GM18861 (cell line): Measurements from ENCODE around the gene MEF2B.

Experiments used
- ATAC-seq: cut with Tn5 transposase; IDR thresholded peaks from one replicate; pipeline ENCODE4 v1.9.1; 2021; ENCODE audit not compliant: unreplicated experiment

MEF2B gene

DNA sequence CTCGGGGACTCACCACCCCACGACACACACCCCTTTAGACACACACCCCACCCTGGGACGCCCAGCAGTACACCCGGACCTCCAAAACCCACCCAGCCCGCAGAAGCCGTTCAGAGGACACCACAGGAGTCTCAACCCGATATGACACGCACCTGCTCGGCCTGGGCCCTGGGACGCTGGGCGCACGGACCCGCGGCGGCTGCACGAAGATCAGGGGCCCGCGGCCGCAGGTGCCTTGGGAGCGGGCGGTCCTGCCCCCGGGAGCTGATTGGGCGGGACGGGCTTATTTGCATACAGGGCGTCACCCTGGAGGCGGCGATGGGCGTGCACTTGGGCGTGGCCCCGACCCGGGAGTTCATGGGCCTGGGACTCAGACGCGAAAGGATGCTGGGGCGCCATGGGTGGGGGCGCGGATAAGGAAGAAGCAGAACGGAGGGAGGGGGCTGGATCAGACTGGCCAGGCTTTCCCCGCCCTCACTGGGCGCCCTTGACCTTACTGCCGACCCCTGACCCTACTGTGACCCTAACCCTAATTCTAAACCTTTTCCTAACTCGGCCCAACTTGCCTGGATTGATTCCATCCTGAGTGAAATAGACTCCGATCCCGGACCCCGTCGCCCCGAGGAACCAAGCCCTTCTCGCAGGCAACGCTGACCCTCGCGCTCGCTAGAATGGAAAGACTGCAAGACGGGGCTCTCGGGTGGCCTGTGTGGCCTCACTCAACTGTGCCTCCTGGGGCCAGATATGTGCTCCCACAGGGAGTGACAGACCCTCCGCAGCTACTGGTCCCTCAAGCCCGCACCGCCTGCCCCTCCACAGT is at the start of gene MEF2B:
Gene MEF2B, minus strand, starts transcription at position 211 of the 820 bp plus-strand sequence. CDS start 19,528 bp downstream, outside the sequence.
- ATAC-seq = peak; percentile 49

DNA sequence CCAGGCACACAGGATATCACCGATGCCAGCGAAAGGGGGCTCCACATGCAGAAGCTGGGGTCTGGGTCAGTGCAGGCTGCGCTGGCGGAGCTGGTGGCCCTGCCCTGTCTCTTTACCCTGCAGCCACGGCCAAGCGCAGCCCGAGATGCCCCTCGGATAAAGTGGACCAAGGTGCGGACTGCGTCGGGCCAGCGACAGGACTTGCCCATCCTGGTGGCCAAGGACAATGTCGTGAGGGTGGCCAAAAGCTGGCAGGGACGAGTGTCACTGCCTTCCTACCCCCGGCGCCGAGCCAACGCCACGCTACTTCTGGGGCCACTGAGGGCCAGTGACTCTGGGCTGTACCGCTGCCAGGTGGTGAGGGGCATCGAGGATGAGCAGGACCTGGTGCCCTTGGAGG is 48.8 kb upstream of the MEF2B start:
- no peak for ATAC-seq

DNA sequence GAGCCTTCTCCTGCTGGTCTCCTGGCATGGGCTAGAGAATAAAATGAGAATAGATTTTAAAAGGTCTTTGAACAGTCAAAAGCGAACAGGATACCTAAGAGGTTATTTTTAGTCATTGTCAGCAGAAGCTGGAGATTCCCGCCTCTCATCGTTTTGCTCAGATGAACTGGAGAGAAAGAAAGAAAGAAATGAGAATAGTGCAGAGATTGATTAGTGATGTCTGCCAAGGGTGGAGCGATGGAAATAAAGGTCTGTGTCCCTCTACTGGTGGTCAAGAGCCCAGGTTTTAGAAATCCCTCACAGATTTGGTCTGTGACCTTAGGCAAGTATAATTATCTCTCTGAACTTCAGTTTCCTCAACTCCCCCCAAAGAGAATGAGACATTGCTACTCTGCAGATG is 47.0 kb upstream of the MEF2B start:
- no peak for ATAC-seq

DNA sequence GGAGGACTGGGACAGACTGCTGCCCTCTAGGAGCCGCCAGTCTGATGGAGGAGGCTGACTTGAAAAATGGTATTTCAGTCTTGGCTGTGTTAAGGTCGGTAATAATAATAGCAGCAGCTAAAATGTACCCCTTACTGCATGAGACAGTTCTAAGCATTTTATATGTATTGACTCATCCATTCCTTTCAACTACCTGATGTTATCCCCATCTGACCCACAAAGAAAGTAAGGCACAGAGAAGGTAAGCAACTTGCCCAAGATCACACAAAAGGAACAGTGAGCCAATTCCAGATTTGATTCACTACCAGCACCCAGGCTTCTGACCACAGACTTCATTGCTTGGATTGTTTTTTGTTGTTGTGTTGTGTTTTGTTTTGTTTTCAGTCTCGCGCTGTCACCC is 45.7 kb upstream of the MEF2B start:
- no peak for ATAC-seq

DNA sequence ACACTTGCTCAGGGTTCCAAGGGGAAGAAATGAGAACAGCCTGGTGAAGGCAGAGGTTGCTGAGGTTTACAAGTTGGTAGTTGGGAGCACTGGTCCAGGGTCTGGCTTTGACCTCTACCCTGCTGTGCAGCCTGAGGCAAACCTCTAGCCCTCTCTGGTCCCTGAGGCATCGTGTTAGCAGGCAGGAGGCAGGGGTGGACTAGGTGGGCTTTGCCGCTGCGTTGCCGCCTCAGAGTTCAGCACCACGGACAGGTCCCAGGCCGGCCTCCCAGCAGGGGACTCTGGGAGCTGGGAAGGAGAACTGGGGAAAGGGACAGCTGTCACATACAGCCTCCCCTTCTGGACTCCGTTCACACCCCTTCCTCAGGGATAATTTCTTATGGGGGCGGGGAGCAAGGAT is 44.8 kb upstream of the MEF2B start:
- no peak for ATAC-seq

DNA sequence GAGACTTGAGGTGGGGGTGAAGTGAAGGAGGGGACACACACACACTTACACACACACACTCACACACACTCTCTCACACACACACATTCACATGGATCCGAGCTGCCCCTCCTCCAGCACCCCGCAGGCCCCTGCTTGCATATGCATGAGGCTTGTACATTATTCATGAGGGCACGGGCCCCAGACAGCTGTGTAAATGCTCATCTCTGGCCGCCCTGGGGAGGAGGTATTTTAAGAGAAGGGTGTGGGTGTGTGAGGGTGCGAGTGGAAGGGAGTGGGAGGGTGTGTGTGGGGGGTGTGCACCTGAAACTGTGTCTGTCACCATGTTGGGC is 44.1 kb upstream of the MEF2B start:
- ATAC-seq = no peak

DNA sequence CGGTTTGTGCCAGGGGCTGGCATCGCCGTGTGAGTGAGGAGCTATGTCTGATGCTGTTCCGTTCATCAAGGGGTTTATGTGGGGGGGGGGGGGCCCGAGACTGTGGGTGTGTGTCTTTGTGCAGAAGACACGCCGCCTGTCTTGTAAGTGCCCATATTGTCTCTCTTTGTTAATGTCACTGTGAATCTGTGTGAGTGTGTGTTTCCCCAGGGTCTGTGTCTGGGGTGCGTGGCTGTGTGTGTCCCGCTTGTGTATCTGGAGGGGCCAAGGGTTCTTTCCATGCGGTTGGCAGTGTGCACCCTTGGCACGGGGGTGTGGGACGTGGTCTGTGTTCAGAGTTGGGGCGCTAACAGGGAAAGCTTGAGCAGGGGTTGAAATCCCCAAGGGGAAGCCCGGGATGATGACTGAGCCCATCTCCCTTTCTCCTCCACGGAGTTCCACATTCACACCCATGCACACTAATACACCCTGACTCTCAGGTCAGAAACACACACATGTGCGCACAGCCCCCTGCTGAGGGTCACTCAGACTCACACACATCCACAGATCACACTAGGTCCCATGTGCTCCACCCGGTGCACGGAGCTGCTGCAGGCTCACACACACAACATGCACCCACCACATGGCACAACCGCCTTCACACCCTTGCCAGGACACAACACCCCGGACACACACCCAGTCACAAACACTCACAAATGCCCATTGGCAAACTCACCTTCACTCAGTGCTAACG is 43.5 kb upstream of the MEF2B start:
- no peak for ATAC-seq

DNA sequence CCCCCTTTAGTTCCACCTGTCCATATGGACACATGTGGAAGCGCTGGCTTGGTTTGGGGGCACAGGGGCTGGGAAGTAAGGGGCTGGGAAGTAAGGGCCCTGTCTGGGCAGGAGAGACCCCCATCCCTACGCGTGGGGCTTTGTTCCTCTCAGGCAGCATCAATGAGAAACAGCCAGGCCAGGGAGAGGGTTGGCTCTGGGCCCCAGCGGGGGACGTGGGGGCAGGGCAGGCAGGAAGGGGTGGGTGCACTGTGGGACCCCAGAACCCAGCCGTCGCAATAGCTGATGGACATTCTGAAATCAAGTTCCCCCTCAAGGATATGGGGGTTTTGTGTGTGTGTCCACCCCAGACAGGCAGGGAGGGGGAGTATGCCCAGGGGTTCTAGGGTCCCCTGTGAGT is 42.9 kb upstream of the MEF2B start:
- ATAC-seq = no peak

DNA sequence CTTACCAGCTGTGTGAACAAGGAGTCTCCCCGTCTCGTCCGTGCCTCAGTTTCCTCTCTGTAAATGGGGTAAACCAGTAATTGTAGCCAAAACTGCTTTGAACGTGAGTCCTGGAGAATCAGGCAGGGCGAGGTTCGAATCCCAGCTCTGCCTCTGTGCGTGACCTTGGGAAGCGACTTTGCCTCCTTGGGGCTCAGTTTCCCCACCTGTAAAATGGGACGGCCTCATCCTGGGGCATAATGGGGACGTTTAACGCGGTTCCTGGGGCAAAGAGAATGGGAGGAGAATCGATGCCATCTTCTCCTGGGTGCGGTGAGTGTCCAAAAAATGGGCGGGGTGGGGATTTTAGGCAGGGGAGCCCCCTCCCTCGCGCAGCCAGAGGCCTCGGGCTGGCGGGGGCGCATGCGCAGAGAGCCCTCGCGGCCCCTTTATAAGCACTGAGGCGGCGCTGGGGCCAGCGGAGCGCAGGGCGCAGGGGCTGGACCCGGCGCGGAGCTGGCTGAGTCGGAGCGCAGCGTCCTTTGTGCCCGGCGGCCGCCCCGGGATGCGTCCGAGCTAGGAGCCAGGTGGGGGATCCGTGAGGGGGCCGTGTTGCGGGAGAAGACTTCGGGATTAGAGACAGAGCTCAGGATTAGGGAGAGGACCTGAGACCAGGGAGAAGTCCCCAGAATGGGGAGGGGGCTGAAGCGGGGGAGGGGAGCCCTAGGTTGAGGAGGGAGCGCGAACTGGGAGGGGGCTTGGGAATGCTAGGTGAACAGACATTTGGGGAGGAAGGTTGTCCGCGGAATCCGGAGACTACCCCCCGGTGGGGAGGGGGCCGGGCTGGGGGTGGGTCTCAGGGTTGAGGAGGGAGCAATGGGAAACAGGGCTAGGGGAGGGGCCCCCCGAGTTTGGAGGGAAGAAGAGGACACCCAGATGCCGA is 41.7 kb upstream of the MEF2B start, which contains the start of gene NCAN:
Gene NCAN, plus strand, starts transcription at position 460 of the 922 bp plus-strand sequence. CDS start 4,996 bp downstream, outside the sequence.
- ATAC-seq = no peak

DNA sequence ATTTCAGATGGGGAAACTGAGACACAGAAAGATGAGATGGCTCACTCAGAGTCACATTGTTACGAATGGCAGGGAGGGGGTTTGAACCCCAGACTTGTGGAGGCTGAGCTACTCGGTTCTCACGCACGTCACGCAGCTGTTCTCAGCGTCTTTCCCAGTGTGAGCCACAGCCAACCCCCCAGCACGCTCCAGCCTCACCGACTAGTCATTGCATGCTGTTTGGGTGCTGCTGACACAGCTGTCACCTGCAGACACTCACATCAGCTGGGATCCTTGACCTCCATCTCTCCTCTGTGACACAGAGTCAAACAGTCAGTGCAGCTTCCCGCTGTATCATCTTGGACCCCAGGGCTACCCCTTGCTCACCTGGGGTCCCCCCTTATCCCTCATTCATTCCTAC is 39.3 kb upstream of the MEF2B start:
- no peak for ATAC-seq

DNA sequence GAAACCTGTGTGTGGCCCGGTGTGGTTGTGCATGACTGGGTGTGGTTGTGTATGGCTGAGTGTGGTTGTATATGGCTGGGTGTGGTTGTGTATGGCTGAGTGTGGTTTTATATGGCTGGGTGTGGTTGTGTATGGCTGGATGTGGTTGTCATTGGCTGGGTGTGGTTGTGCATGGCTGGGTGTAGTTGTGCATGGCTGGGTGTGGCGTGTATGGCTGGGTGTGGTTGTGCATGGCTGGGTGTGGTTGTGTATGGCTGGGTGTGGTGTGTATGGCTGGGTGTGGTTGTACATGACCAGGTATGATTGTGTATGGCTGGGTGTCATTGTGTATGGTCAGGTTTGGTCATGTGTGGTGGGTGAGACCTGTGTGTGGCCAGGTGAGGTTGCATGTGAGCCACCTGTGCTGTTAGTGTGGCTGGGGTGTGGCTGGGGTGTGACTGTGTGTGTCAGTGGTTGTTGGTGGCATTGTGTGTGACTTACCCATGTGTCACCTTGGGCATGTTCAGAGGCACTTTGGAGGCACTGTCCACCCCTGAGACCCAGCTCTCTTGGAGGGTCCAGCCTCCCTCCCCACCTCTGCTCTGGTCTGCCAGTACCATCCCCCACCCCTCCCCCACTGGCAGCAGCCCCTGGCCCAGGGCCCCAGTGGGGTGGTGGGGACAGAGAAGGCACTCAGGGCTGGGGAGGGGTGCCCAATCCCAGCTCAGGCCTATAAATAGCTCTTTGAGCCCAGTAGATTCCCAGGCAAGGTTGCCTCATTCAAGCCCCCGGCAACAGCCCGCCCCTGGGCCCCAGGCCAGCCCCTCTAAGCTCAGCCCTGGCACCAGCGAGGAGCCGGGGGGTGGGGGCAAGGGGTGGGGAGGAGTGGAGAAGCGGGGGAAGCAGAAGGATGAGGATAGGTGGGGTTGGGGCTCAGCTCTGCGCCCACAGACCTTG is 37.8 kb upstream of the MEF2B start:
- no peak for ATAC-seq

DNA sequence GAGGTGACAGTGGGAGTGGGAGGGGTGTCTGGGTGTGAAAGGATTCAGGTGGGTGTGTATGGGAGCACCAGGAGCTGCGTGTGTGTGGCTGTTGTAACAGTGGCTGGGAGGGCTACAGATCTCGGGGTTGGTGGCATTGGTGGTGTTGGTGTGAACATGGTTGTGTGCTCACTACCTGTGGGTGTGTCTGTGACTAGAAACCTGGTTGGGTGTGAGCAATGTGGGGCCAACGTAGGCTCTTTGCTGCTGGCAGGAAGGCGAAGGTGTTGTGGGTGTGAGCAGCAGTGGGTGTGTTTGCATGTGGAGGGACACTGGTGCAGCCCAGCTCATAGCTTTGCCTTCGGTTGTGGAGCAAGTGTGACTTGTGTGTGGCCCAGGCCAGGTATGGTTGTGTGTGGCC is 36.9 kb upstream of the MEF2B start:
- no peak for ATAC-seq

DNA sequence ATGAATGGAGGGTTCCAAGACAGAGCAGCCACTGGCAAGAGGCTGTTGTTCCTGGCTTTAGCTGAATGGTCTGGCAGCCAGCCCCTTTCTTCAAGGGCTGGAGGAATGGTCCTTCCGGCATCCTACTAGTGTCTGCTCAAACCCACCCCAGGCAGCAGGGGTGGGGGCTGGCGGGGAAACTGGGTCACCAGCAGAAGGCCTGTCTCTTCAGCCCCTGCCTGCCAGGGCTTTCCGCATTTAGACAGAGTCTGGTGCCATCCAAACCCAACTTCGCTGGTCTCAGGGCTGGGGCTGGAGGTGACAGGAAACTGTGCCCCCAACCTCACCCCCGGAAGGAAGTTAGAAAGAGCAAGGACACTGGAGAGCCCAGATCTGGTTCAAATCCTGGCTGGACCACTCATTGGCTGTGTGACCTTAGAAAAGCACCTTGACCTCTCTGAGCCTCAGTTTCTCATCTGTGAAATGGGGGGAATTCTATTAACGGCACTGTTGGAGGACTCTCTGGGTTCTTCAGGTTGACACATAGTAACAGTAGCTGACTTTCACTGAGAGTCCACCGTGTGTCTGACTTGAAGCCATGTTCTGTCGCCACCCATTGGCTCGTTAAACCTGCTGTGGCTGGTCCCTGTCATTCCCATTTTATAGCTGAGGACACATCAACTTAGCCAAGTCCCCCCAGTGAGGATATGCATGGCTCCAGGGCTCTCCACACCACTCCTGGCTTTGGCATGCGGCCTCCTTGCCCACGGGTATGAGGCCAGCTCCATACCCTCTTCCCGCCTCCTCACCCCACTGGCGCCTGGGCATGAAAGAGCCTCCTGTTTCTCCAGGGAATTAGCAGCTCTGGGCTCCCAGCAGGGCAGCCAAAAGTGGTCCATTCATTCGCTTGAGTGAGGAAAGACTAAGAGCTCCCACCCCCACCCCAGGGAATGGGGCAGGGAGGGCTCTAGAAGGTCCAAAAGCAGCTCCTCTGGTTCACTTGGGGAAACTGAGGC is 35.6 kb upstream of the MEF2B start:
- ATAC-seq = no peak

DNA sequence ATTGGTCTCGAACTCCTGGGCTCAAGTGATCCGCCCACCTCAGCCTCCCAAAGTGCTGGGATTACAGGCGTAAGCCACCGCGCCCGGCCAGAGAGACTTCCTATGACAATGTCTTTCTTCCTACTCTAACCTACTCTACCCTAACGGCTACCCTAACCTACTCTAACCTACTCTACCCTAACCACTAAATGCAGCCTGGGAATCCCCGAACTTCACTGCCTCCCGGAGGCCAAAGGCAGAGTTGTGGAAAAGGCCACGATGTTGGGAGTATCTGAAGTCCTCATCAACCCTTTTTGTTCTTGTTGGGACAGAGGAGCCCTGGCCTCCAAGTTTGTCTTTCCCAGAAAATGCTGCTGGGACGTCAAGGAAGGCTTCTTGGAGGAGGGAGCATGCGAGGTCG is 34.1 kb upstream of the MEF2B start:
- no peak for ATAC-seq

DNA sequence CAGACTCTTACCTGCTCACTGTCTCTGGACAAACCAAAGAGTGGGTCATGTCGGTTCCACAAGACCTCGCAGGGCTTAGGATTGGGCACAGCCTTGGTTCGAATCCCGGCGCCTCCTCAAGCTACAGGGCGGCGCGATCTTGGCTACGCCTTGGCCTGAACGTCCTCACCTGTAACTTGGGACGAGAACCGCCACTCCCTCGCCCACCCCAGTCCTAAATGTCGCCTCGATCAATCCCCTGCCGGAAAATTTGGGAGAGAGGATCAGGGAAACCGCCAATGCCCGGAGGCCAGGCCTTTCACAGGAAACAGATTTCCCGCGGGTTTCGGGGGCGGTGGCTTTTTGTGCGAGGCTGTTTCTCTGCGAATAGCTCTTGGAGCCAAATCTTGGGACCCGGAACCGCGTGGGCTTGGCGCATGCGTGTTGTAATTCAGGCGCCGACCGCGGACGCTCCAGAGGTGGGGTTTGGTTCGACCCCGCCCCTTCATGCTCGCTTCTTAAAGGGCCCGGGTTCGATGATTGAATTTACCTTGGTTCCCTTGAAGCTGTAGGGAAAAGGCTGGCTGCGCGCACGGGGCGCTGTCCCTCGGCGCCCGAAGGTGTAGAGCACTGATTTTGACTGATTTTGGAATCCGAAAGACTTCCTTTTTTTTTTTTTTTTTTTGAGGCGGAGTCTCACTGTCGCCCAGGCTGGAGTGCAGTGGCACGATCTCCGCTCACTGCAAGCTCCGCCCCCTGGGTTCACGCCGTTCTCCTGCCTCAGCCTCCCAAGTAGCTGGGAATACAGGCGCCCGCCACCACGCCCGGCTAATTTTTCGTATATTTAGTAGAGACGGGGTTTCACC is 33.2 kb upstream of the MEF2B start, which contains the start of gene NR2C2AP:
Gene NR2C2AP, minus strand, starts transcription at position 403 of the 845 bp plus-strand sequence. Its CDS starts 354 bp downstream, at position 49.
- ATAC-seq = peak; percentile 43

DNA sequence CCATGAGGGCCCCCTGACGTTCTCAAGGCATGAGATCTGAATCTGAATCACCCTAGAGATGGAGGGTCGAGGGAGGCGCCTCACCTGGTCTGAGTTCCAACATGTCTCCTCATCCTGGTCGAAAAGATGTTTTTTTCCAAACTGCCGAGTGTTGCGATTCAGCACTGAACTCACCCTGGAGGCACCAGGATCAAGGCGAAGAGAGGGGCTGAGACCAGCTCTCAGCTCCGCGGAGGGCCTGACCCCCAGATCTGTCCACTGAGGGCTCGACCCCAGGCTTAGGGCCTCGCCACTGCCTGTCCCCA is 32.6 kb upstream of the MEF2B start:
- peak; percentile 30 for ATAC-seq

DNA sequence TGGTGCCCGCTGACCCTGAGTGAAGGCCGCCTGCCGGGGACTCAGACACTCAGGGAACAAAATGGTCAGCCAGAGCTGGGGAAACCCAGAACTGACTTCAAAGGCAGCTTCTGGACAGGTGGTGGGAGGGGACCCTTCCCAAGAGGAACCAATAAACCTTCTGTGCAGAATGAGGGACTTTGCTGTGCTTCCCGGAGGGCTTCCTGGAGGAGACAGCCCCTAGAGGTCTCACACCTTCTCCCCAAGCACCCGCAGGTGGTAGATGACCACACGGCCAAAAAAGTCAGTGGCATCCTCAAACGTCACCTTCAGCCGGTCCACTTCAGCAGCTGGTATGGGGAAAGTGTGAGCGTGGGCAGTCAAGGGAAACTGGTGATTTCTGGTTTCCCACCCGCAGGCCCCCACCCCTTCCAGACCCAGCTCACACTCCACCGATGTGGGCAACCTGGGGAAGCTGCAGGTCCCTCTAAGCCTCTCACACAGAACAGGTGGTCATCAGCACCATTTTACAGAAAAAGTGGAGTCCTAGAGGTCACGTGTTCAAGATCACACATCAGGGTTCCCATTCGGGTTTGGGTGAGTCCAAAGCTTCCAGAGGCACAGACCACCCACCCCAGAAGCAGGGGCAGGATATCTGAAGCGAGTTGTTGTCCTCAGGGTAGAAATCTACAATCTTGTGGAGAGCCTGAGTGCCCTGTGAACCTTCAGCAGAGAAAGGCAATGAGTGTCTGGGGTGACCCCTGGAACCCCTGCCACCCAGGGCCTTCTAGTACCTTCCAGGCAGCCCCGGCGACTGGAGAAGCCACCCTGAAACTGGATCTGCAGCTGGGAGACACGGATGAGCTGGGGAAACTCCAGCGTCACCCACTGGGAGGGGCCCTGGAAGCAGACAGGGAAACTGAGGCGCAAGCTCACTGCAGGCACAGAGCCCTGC is 31.9 kb upstream of the MEF2B start:
- no peak for ATAC-seq
